CD4-positive, alpha-beta T cell treated with Interleukin-17A for 1 hour (primary cell): ENCODE measurements around the gene RLF.
A peak's percentile ranks its signal among the peaks of the same experiment; 100 is the strongest.

Source experiments
- DNase-seq: peaks from one replicate; pipeline ENCODE4 v3.0.0-alpha.2; 2020

RLF gene

GRCh38 chr1:40240390-40240789 is 79.2 kb downstream of the RLF start:
- no peak for DNase-seq

DNA sequence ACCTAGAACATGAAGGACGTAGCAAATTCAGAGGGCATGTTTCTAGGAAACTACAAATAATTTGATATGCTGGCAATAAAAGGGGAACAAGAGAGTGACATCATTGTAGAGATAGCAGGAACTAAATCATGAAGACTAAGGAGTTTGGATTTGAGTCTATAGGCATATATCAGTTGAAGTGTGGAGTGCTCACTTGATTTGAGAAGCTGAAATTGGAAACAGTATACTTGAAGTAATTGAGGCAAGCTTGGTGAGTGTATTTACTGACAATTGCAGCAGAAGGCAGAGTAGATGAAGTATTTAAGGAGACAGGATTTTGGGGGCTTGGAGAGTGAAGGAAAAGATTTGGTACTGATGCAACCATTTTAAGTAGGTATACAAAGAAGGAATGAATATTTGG is 80.2 kb downstream of the RLF start:
- no peak for DNase-seq

DNA sequence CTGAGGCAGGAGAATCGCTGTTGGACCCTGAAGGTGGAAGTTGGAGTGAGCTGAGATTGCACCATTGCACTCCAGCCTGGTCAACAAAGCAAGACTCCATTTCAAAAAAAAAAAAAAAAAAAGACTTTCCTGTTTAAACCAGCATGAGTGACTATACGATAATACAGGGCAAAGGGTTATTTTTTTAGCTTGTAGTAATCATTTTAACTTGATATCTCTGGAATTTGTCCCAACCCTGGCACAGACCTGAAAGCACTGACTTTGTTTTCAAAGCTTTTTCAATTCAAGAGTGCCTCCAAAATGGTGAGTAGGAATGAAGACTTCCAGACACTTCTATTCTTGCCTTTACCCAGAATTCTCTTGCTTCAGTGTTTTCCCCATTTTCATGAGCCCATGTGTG is 82.2 kb downstream of the RLF start:
- no peak for DNase-seq

GRCh38 chr1:40244138-40244744 is 83.1 kb downstream of the RLF start:
- no peak for DNase-seq

- no peak for DNase-seq
These were observed 84.5 kb downstream of the RLF start for GRCh38 chr1:40245686-40246085.

DNA sequence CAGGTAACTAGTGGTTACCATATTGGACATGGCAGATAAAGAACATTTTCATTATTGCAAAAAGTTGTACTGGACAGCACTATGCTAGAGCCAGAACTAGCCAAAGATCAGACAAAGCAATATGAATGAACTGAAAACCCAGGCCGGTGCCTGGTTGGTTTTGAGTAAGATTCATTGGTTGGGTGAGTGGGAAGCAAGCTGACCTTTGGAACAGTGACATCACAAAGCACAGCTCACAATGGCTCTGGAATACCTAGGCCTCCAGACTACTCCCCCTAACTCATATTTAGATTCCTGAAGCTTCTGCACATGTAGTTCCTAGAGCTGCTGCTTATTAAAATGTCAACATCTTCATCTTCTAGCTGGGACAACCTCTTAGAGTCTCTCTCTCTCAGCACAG is 86.5 kb downstream of the RLF start, which contains the start of gene TMCO2:
Gene TMCO2, plus strand, starts transcription at position 283 of the 400 bp plus-strand sequence. Its CDS starts 57 bp downstream, at position 340.
- DNase-seq, result no peak

GRCh38 chr1:40248412-40248811 is 87.2 kb downstream of the RLF start:
- DNase-seq, result no peak

GRCh38 chr1:40251456-40251855 is 90.3 kb downstream of the RLF start:
- DNase-seq, result no peak

DNA sequence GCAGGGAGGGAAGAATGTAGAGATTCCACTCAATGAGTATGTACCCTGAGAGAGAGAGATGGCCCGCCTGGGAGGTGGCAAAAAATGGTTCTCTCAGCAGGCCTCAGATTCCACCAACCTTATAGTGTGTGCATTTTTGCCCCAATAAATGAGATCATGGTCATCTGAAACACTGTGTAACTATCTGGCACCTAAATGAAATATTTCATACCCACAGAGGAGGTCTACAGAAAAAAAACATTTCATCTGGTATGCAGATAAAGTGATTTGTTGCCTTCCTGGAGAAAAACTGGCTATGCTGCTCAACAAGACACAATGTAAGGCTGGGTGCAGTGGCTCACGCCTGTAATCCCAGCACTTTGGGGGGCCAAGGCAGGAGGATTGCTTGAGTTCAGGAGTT is 91.4 kb downstream of the RLF start:
- no peak for DNase-seq

GRCh38 chr1:40255231-40255630 is 94.0 kb downstream of the RLF start:
- no peak for DNase-seq

DNA sequence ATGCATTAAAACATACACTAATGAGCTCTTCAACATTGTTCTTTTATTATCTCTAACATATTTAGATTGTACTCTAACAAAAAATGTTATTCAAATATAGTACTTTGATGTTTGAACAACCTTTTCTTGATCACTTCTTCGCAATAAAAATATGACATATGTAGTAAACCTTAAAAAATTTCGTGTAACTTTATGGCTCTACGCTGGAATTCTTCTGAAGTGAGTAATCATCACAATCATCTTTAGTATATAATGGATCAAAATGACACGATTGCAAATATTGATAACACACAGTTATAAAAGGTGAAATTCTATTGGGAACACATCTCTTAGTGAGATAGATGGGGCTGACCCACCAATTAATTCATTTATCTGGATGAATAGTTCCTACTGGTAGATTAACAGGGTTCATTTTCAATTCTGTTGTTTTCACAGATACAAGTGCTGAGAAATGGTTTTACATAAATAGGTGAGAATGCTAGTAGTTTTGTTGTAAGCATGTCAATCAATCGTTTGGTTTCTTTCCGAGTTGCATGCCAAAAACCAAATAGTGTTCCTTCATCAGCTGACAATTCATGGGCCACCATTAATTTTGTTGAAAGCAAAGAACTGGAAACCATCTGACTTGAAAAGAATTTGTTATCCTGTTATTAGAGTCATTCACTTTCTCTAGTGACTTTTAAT is 95.4 kb downstream of the RLF start:
- DNase-seq, result no peak

- DNase-seq, result no peak
These were observed 96.1 kb downstream of the RLF start for GRCh38 chr1:40257313-40257687.

- peak; percentile 99 for DNase-seq
These were observed 96.7 kb downstream of the RLF start, which contains the start of gene ZMPSTE24 for GRCh38 chr1:40257688-40258444. TSS of gene ZMPSTE24 (plus strand) at chr1:40258236. CDS start at chr1:40258272, 36 bp downstream.

- no peak for DNase-seq
These were observed 97.2 kb downstream of the RLF start for GRCh38 chr1:40258445-40258769.

DNA sequence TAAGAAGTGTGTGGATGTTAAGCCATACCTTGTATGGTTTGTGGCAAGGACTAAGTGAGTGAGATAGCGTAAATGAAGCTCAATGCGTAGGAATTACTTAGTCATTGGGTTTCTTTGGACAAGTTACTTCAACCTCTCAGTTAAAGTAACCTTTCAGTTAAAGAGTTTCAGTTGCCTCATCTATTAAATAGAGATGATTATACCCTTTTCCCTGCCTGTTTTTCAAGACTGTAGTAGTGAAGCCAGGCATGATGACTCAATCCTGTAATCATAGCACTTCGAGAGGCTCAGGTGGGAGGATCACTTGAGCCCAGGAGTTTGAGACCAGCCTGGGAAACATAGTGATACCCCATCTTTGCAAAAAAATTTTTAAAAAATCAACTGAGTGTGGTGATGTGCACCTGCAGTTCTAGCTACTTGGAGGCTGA is 103.2 kb downstream of the RLF start:
- DNase-seq, result no peak

DNA sequence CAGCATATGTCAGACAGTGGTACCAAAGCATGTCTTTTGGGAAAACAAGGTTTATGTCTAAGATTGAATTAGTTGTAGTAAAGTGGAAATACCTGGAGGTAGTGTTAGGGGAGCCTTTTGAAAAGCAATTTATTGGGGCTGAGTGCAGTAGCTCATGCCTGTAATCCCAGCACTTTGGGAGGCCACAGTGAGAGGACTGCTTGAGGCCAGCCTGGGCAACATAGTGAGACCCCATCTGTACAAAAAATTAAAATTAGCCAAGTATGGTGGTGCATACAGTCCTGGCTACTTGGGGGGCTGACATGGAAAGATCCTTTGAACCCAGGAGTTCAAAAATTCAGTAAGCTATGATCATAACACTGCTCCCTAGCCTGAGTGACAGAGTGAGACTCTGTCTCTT is 104.1 kb downstream of the RLF start:
- no peak for DNase-seq

- no peak for DNase-seq
These were observed 104.7 kb downstream of the RLF start for GRCh38 chr1:40265919-40266318.

- DNase-seq, result no peak
These were observed 105.8 kb downstream of the RLF start for GRCh38 chr1:40266786-40267535.

DNA sequence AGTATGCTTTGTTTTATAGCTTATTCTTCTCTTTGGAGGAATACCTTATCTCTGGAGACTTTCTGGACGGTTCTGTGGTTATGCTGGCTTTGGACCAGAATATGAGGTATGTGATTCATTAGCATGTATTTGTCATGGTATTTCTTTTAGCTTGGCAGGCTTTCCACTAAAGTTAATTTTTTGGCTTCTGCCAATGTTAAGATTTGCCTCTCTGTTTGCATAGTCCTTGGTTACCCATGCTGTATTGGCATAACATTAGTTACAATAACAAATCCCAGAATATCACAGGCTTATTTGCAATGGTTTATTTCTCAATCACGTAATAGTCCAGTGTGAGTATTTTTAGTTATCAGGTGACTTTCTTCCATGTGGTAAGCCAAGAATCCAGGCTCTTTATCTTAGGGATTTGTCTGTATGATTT is 106.6 kb downstream of the RLF start:
- no peak for DNase-seq

- DNase-seq, result no peak
These were observed 107.0 kb downstream of the RLF start for GRCh38 chr1:40268211-40268610.

- DNase-seq, result no peak
These were observed 109.1 kb downstream of the RLF start for GRCh38 chr1:40270152-40270834.

DNA sequence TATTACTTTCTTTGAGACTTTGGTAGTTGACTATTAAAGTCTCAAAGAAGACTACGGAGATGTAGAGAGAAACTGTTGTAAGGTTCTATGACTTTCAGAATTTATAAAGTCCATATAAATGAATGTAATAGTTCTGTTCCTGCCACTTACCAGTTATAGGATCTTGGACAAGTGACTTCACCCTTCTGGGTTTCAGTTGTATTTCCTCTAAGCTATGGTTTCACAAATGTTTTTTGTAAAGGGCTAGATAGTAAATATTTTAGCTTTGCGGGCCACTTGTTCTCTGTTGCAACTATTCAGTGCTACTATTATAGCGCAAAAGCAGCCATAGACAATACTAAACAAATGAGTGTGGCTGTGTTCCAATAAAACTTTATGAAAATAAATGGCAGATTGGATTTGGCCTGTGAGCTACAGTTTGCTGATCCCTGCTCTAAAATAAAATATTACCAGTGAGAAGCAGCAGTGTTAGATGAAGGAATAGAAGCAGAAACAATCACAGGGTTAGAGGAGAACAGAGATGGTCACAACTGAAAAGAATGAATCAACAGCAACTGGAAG is 111.5 kb downstream of the RLF start:
- no peak for DNase-seq
